ENCODE data around the gene ZBTB20.

DNA sequence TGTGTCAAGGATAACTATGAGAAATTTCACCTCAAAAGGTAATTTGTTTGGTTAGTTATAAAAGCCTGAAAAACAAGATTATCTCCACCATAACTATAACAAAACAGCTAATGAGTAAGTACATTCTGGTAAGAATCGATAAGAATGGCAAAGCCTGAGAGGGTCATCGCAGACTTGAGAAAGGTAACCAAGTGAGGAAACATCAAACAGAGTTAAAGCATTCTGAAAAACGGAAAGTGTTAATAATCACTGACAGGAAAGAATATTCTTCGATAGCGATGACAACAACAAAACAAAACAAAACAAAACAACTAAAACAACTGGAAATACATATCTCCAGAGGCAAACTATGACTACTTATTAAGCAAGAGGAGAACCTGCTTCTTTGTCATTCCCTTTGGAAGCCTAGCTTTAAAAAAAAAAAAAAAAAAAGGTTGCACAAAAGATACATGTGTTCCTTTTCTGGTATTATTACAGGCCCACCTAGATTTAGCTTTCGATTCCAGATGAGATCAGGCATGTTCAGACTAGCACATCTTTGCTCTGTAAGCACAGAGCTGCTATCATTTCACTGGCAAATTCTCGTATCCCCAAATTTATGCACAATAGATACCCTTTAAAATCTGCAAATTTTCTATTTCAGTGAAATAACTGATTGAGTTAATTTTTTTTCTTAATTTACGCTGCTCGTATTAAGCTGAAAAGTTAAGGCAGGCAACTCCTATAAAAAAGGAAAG lies 697.6 kb downstream of the ZBTB20 start:
- TF ChIP-seq POLR2A (IDR thresholded peaks at IDR 0.05) (no peak), EP300 (IDR thresholded peaks at IDR 0.05) (no peak)
